GM10847 (cell line): ENCODE measurements around the gene CD40LG.

Experiments
- POLR2A ChIP-seq: IDR thresholded peaks from 2 replicates; pipeline ENCODE4 v1.6.1; 2011; ENCODE audit not compliant: insufficient read length; ENCODE audit errors: extremely low read depth

The CD40LG gene

GRCh38 chrX:136666088-136666487 lies 18.1 kb downstream of the CD40LG start:
- no peak for TF ChIP-seq POLR2A

GRCh38 chrX:136667446-136668168 lies 19.6 kb downstream of the CD40LG start:
- no peak for TF ChIP-seq POLR2A

GRCh38 chrX:136671006-136671610 lies 23.1 kb downstream of the CD40LG start:
- TF ChIP-seq POLR2A: no peak

GRCh38 chrX:136674270-136674985 lies 26.5 kb downstream of the CD40LG start:
- no peak for TF ChIP-seq POLR2A

GRCh38 chrX:136679531-136679930 lies 31.6 kb downstream of the CD40LG start:
- no peak for TF ChIP-seq POLR2A

- no peak for TF ChIP-seq POLR2A
These were observed 36.2 kb downstream of the CD40LG start for GRCh38 chrX:136684120-136684519.

- no peak for TF ChIP-seq POLR2A
These were observed 39.5 kb downstream of the CD40LG start for GRCh38 chrX:136687457-136687856.

- no peak for TF ChIP-seq POLR2A
These were observed 41.5 kb downstream of the CD40LG start for GRCh38 chrX:136689436-136689835.

GRCh38 chrX:136691028-136691809 lies 43.3 kb downstream of the CD40LG start:
- no peak for TF ChIP-seq POLR2A

- no peak for TF ChIP-seq POLR2A
These were observed 44.3 kb downstream of the CD40LG start for GRCh38 chrX:136692271-136692670.

- no peak for TF ChIP-seq POLR2A
These were observed 46.6 kb downstream of the CD40LG start for GRCh38 chrX:136694431-136695087.

GRCh38 chrX:136697156-136697555 lies 49.2 kb downstream of the CD40LG start:
- TF ChIP-seq POLR2A: no peak

- TF ChIP-seq POLR2A: no peak
These were observed 60.4 kb downstream of the CD40LG start for GRCh38 chrX:136708348-136708747.
